ENCODE results near the gene SLC6A19. TPM values are rescaled to one million over a fixed set of nuclear protein-coding genes. Genes with fewer than 3 reads are reported as not detected.

SLC6A19 gene
- total and polyA plus RNA-seq, 12 donors: 0.11 TPM; not detected in 11

DNA sequence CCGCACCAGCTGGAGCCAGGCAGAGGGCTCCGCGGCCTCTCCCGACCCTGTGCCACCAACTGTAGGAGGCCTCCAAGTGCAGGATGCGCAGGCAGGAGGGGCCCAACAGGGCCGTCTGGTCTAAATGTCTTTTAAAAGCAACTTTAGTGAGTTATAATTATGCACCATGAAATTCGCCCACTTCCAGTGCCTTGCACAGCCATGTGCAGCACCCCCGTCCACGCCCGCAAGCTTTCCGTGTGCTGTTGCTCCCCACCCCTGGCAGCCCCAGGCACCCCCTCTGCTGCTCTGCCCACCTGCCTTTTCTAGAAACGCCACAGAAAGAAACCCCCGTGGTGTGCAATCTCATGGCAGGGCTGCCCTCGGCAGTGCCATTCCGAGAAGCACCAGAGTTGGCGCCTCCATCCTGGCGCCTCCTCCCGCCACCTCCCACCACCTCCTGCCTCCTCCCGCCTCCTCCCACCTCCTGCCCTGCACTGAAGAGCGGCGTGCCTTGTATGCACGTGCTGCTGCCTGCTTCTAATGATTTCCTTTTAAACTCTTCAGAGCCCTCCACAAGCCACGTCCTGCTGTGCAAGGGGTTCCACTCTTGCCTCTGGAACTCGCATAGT is 16.3 kb downstream of the SLC6A19 start:
- 56% methylated on average over 24 of the region's 24 CpGs for whole genome bisulfite sequencing, 2 donors
- DNase-seq: peak in 1 of 2 donors; percentile 3

DNA sequence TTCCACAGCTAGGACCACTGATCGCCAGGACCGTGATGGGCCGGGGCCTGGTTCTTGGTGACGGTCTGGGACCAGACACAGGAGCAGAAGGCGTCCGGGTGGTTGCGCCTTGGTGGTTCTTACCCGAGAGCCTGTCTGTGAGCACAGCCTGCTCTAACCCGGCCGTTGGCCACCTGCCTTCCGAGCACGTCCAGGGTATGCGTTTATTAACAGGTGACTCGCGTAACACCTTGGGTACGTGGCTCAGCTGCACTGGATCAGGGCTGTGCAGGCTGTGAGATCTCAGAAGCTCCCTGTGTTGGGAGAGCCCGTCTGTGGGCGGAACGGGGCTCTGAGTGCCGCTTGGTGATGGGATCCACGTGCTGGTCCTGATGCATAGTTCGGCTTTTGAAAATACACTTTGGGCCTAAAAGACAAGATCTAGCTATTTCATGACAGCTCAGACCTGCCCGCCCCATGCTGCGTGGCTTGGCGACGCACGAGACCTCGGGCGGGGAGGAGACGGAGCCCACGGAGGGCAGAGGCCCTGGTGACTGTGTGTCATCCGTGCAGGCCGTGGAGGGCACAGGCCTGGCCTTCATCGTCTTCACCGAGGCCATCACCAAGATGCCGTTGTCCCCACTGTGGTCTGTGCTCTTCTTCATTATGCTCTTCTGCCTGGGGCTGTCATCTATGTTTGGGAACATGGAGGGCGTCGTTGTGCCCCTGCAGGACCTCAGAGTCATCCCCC is 17.1 kb downstream of the SLC6A19 start:
- intact Hi-C loops (cut with DNase I): no loop called here
- peak in 1 of 2 donors; percentile 7 for DNase-seq
- Histone ChIP-seq H3K27ac (no peak overlapping the region), H3K27me3 (peaks cover 0 to 17% (median 0%) of the 10 kb centered on the region in 7 donors), H3K36me3 (no peaks in the 10 kb centered on the region), H3K9me3 (peaks cover 0 to 10% (median 0%) of the 10 kb centered on the region in 11 donors), H3K4me3 (no peak overlapping the region), H3K4me1 (no peaks in the 10 kb centered on the region)
- 82 to 84% methylated on average over 38 of the region's 38 CpGs for WGBS, 2 donors
- no peak for ATAC-seq
- TF ChIP-seq, protein P1, sequence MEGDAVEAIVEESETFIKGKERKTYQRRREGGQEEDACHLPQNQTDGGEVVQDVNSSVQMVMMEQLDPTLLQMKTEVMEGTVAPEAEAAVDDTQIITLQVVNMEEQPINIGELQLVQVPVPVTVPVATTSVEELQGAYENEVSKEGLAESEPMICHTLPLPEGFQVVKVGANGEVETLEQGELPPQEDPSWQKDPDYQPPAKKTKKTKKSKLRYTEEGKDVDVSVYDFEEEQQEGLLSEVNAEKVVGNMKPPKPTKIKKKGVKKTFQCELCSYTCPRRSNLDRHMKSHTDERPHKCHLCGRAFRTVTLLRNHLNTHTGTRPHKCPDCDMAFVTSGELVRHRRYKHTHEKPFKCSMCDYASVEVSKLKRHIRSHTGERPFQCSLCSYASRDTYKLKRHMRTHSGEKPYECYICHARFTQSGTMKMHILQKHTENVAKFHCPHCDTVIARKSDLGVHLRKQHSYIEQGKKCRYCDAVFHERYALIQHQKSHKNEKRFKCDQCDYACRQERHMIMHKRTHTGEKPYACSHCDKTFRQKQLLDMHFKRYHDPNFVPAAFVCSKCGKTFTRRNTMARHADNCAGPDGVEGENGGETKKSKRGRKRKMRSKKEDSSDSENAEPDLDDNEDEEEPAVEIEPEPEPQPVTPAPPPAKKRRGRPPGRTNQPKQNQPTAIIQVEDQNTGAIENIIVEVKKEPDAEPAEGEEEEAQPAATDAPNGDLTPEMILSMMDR (IDR thresholded peaks at IDR 0.05): no peak

More for the DNA sequence above, 16.3 kb downstream of the SLC6A19 start:
- TF ChIP-seq, protein P1 (IDR thresholded peaks at IDR 0.05): no peak
- Histone ChIP-seq H3K4me1 (no peaks in the 10 kb centered on the region), H3K27me3 (peaks cover 0 to 17% (median 0%) of the 10 kb centered on the region in 7 donors), H3K4me3 (no peak overlapping the region), H3K9me3 (peaks cover 0 to 10% (median 0%) of the 10 kb centered on the region in 11 donors), H3K27ac (no peak overlapping the region), H3K36me3 (no peaks in the 10 kb centered on the region)
- intact Hi-C loops (cut with DNase I): no loop called here
- no peak for ATAC-seq

DNA sequence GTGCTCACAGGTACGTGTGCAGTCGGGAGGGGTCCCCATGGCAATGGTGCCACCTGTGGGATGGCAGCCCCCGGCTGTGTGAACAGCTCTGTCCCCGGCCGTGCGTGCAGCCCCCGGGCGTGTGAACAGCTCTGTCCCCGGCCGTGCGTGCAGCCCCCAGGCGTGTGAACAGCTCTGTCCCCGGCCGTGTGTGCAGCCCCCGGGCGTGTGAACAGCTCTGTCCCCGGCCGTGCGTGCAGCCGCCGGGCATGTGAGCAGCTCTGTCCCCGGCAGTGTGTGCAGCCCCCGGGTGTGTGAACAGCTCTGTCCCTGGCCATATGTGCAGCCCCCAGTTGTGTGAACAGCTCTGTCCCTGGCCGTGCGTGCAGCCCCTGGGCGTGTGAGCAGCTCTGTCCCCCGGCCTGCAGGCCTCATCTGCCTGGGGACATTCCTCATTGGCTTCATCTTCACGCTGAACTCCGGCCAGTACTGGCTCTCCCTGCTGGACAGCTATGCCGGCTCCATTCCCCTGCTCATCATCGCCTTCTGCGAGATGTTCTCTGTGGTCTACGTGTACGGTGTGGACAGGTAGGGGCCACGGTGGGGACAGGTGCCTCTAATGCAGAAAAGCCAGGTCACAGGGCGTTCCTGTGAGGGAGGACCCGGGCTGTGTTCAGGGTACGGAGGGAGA is 17.8 kb downstream of the SLC6A19 start:
- no peak for ATAC-seq

DNA sequence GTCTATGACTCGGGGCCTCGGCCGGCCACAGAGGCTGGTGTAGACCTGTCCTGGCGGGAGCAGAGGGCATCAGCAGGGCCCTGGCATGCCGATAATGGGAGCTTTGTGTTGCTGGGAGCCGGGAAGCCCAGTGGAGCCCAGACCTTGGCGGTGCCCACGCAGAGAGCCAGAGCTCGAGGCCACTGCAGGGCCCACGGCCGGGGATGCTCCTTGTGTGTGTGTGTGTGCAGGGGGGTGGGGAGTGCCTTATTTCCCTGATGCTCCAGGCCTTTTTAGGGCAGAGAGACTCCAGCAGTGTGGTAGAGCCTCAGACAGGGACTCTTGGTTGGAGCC is 18.3 kb downstream of the SLC6A19 start:
- intact Hi-C loops (cut with DNase I): no loop called here
- TF ChIP-seq, protein P1 (IDR thresholded peaks at IDR 0.05): no peak
- H3K27ac ChIP-seq: no peak overlapping the region
- peaks cover 0 to 17% (median 2%) of the 10 kb centered on the region in 7 donors for H3K27me3 ChIP-seq
- H3K9me3 ChIP-seq: peaks cover 0 to 10% (median 0%) of the 10 kb centered on the region in 11 donors
- DNase-seq: no peak
- H3K36me3 ChIP-seq: no peaks in the 10 kb centered on the region
- 76 to 82% methylated on average over 11 of the region's 11 CpGs for WGBS, 2 donors
- H3K4me3 ChIP-seq: no peak overlapping the region
- H3K4me1 ChIP-seq: no peaks in the 10 kb centered on the region
- no peak for ATAC-seq

More for the DNA sequence above, 17.8 kb downstream of the SLC6A19 start:
- Histone ChIP-seq H3K27ac (no peak overlapping the region), H3K9me3 (peaks cover 0 to 10% (median 0%) of the 10 kb centered on the region in 11 donors), H3K36me3 (no peaks in the 10 kb centered on the region), H3K4me3 (no peak overlapping the region), H3K27me3 (peaks cover 0 to 17% (median 0%) of the 10 kb centered on the region in 7 donors), H3K4me1 (no peaks in the 10 kb centered on the region)
- DNase-seq: peak in 1 of 2 donors; percentile 3
- 70 to 74% methylated on average over 38 of the region's 38 CpGs for WGBS, 2 donors
- intact Hi-C loops (cut with DNase I): no loop called here
- TF ChIP-seq, protein P1 (IDR thresholded peaks at IDR 0.05): no peak
